Activated CD4-positive, alpha-beta T cell treated with anti-CD3 and anti-CD28 coated beads for 36 hours (primary cell): ENCODE results near the gene ITGBL1. TPM values are rescaled to one million over a fixed set of nuclear protein-coding genes. Genes with fewer than 3 reads are reported as not detected.

Experiments used
- ATAC-seq: fragments of 200-7000 bp; cut with Tn5 transposase; one replicate; pipeline ENCODE4 v1.10.0; 2021; ENCODE audit warnings: mild to moderate bottlenecking, moderate library complexity
- CTCF ChIA-PET: fragments of 350-600 bp; sonication (Branson Sonifier 250); formaldehyde crosslinking; loops from one replicate; lab custom pipeline; 2021; ENCODE audit warnings: antibody characterized with exemption; lab: Charles Lee
- POLR2A ChIA-PET: fragments of 350-600 bp; sonication (Branson Sonifier 250); formaldehyde crosslinking; loops from one replicate; lab custom pipeline; 2021; ENCODE audit warnings: antibody characterized with exemption, inconsistent platforms; lab: Charles Lee
- DNase-seq: peaks from one replicate; pipeline ENCODE4 v3.0.0-alpha.2; 2020
- H3K27ac Mint-ChIP-seq: one replicate; pipeline ENCODE4 v1.8.0; 2021; ENCODE audit warnings: mixed read lengths
- H3K27me3 Mint-ChIP-seq: one replicate; pipeline ENCODE4 v1.8.0; 2021; ENCODE audit warnings: mixed read lengths
- H3K36me3 Mint-ChIP-seq: one replicate; pipeline ENCODE4 v1.8.0; 2021; ENCODE audit warnings: low read depth, mixed read lengths
- H3K4me1 Mint-ChIP-seq: one replicate; pipeline ENCODE4 v1.8.0; 2021; ENCODE audit warnings: mixed read lengths
- H3K4me3 Mint-ChIP-seq: one replicate; pipeline ENCODE4 v1.8.0; 2021; ENCODE audit warnings: mild to moderate bottlenecking, moderate library complexity, mixed read lengths
- H3K9me3 Mint-ChIP-seq: one replicate; pipeline ENCODE4 v1.8.0; 2021; ENCODE audit warnings: low read depth, mixed read lengths
- intact Hi-C, 2 experiments: fragments of 100-400 bp; cut with DNase I in 1 of 2; cut with micrococcal nuclease in 1 of 2; formaldehyde crosslinking; loops; one replicate each; pipeline versions ENCODE4 v1.14.2 to v1.15.1; 2022 to 2024; cut with DNase I, micrococcal nuclease
- total RNA-seq, 2 experiments: library from RNA; stranded (reverse); gene quantifications; one replicate each; pipeline ENCODE4 v1.2.3, GENCODE V29; 2021

Gene ITGBL1
- total RNA-seq, 2 experiments from 2014 or later, result not detected

DNA sequence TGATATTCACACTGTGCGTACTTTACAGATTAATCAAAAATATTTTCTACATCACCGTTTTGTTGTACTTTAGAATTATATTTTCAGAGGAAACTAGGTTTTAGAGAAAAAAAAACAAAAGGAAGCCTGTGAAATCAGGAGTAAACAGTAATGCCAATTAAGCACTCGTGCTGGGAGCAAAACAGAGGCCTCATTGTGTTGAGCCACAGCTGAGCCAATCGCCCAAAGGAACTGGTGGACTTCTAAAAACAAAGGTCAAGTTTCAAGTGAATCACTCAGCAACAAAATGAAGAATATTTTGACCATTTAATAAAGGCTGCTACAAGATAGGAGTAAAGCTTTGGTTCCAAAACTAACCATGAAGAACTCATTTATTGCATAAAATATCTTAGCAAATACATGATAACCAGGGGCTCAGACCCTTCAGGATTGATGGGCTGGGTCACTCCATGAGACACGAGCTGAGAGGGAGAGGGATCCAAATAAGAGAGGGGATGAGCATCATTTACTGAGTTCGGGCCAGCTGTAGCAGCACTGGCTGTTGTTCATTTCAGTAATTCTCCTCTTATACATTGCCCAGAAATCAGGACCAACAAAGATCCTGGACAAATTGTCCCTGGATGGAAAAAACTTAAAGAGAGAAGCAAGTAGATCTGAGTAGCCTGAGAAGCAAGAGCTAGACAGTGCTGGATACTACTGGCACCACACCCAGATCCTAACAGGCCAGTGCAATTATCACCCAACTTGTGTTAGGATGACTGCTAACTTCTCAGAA, 27.9 kb upstream of the ITGBL1 start:
- ATAC-seq, result no peak
- Mint-ChIP-seq H3K9me3 (no peaks in the 10 kb centered on the region), H3K4me1 (no peaks in the 10 kb centered on the region), H3K36me3 (no peaks in the 10 kb centered on the region), H3K27ac (no peak overlapping the region), H3K27me3 (peaks cover 4% of the 10 kb centered on the region), H3K4me3 (no peak overlapping the region)
- no peak for DNase-seq
- POLR2A ChIA-PET, result no interaction called here
- CTCF ChIA-PET, result no interaction called here
- intact Hi-C loops, result no loop called here

DNA sequence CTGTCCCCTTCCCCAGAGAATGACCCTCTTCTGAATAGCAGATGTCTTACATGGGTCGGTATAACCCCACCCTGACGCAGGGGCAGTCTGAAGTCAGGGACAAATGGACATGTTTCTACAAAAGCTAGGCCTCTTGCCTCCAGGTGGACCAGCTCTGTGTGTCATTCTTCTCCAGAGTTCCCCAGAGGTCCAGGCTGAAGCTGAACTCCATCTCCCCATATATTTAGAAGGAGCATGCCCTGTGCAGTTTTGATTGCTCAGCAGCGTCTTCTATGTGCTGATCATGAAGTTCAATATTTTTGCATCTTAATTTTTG, 27.4 kb upstream of the ITGBL1 start:
- H3K4me1 Mint-ChIP-seq, result no peaks in the 10 kb centered on the region
- ChIA-PET CTCF (no interaction called here), POLR2A (no interaction called here)
- H3K36me3 Mint-ChIP-seq, result no peaks in the 10 kb centered on the region
- no peak overlapping the region for H3K4me3 Mint-ChIP-seq
- H3K27ac Mint-ChIP-seq, result no peak overlapping the region
- no peak for DNase-seq
- H3K9me3 Mint-ChIP-seq, result no peaks in the 10 kb centered on the region
- intact Hi-C loops, result no loop called here
- peaks cover 5% of the 10 kb centered on the region for H3K27me3 Mint-ChIP-seq
- ATAC-seq, result no peak

DNA sequence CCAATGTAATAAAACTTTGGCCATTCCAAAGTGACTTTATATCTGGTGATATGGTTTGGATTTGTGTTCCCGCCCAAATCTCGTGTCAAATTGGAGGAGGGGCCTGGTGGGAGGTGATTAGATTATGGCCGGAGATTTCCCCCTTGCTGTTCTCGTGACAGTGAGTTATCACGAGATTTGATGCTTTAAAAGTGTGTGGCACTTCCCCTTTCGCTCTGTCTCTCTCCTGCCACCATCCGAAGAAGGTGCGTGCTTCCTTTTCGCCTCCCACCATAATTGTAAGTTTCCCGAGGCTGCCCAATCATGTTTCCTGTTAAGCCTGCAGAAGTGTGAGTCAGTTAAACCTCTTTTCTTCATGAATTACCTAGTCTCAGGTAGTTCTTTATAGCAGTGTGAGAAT, 26.9 kb upstream of the ITGBL1 start:
- ChIA-PET CTCF (no interaction called here), POLR2A (no interaction called here)
- intact Hi-C loops, result no loop called here
- Mint-ChIP-seq H3K4me3 (no peak overlapping the region), H3K36me3 (no peaks in the 10 kb centered on the region), H3K9me3 (no peaks in the 10 kb centered on the region), H3K4me1 (no peaks in the 10 kb centered on the region), H3K27ac (no peak overlapping the region), H3K27me3 (peaks cover 5% of the 10 kb centered on the region)
- DNase-seq (no peak), ATAC-seq (no peak)

DNA sequence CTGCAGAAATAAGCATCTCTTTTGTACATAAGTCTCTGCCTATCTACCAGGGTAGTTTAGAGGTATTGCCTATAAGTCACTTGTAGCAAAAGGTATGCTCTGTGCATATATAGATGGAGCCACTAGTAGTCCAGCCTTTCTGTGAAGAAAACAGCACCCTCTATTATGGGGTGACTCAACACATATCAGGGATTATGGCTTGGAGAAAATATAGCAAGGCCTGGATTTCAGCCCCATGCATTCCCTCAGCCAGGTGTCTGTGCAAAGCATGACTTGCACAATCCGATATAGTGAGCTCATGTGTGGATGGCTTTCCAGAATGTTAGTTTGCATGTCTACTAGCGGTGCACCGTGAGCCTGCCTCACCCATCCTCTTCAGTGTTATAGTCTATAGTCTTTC, 22.7 kb upstream of the ITGBL1 start:
- H3K27me3 Mint-ChIP-seq, result peaks cover 9% of the 10 kb centered on the region
- H3K9me3 Mint-ChIP-seq, result no peaks in the 10 kb centered on the region
- no peak for DNase-seq
- intact Hi-C loops, result no loop called here
- H3K36me3 Mint-ChIP-seq, result no peaks in the 10 kb centered on the region
- H3K4me1 Mint-ChIP-seq, result no peaks in the 10 kb centered on the region
- ChIA-PET CTCF (no interaction called here), POLR2A (no interaction called here)
- H3K4me3 Mint-ChIP-seq, result no peak overlapping the region
- no peak for ATAC-seq
- H3K27ac Mint-ChIP-seq, result no peak overlapping the region

DNA sequence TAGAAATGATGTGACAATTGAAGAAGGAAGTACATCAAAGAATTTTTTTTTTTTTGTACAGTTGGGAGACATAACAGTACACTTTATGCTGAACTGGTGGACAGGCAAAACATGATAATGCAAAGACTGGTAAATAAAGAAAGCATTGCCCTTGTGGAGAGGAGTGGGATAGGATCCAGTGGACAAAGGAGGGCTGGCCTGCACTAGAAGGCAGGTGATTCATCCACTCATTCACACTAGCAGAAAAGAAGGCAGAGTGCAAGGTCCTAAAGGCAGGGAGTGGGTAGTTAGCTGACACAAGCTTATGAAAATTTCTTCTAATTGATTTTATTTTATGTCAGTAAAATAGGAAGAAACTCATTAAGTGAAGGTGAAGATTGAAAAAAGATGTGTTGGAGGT, 18.6 kb upstream of the ITGBL1 start:
- H3K4me3 Mint-ChIP-seq, result no peak overlapping the region
- POLR2A ChIA-PET, result no interaction called here
- H3K27me3 Mint-ChIP-seq, result peaks cover 9% of the 10 kb centered on the region
- H3K36me3 Mint-ChIP-seq, result no peaks in the 10 kb centered on the region
- CTCF ChIA-PET, result interaction anchor here (0.7 kb wide), 1 partner anchor 289 kb away, joined by 3 read pairs; no protein-coding TSS in a partner anchor
- intact Hi-C loops, result no loop called here
- no peak overlapping the region for H3K27ac Mint-ChIP-seq
- ATAC-seq (no peak), DNase-seq (no peak)
- no peaks in the 10 kb centered on the region for H3K4me1 Mint-ChIP-seq
- no peaks in the 10 kb centered on the region for H3K9me3 Mint-ChIP-seq

DNA sequence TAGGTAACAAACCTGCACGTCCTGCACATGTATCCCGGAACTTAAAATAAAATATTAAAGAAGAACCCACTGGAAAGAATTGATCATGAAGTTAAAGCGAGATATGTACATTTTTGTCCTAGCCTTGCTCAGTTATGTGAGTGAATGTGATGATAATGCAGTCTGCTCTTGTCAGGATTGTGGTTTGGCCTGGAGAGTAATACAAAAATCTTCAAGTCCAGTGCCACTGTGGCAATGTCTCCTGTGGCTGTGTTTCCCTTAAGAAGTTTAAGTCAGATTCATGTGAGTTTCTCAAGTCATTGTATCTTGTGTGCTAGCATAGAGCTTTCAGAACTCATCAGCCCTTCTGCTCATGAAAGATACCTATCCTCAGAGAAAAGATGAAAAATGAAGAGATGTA, 18.0 kb upstream of the ITGBL1 start:
- no peaks in the 10 kb centered on the region for H3K36me3 Mint-ChIP-seq
- no peak overlapping the region for H3K27ac Mint-ChIP-seq
- no peak overlapping the region for H3K4me3 Mint-ChIP-seq
- H3K4me1 Mint-ChIP-seq, result no peaks in the 10 kb centered on the region
- intact Hi-C loops, result no loop called here
- no peaks in the 10 kb centered on the region for H3K9me3 Mint-ChIP-seq
- H3K27me3 Mint-ChIP-seq, result peaks cover 7% of the 10 kb centered on the region
- CTCF ChIA-PET, result no interaction called here
- POLR2A ChIA-PET, result no interaction called here
- no peak for DNase-seq
- ATAC-seq, result no peak

DNA sequence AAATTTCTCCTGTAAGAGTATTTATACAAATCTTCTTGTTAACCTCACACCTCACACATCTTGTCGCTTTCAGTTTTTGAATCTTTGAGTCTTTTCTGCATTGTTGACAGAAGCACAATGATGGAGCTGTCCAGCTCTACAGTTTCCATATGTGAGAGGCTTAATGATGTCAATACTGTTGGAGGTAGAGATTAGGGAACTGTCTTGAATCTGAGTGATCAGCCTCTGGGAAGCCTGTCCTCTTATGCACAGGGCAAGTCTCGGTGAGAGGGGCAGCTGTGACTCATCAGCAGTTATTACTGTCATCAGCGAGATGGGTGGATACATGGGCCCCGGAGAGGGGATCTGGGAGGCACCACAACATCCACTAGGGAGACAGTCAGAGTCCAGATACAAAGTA, 4.6 kb upstream of the ITGBL1 start:
- no peak for ATAC-seq
- ChIA-PET CTCF (no interaction called here), POLR2A (no interaction called here)
- H3K4me3 Mint-ChIP-seq, result no peak overlapping the region
- DNase-seq, result no peak
- intact Hi-C loops, result no loop called here
- H3K27ac Mint-ChIP-seq, result no peak overlapping the region
- peaks cover 6% of the 10 kb centered on the region for H3K27me3 Mint-ChIP-seq
- no peaks in the 10 kb centered on the region for H3K9me3 Mint-ChIP-seq
- H3K4me1 Mint-ChIP-seq, result no peaks in the 10 kb centered on the region
- H3K36me3 Mint-ChIP-seq, result no peaks in the 10 kb centered on the region

DNA sequence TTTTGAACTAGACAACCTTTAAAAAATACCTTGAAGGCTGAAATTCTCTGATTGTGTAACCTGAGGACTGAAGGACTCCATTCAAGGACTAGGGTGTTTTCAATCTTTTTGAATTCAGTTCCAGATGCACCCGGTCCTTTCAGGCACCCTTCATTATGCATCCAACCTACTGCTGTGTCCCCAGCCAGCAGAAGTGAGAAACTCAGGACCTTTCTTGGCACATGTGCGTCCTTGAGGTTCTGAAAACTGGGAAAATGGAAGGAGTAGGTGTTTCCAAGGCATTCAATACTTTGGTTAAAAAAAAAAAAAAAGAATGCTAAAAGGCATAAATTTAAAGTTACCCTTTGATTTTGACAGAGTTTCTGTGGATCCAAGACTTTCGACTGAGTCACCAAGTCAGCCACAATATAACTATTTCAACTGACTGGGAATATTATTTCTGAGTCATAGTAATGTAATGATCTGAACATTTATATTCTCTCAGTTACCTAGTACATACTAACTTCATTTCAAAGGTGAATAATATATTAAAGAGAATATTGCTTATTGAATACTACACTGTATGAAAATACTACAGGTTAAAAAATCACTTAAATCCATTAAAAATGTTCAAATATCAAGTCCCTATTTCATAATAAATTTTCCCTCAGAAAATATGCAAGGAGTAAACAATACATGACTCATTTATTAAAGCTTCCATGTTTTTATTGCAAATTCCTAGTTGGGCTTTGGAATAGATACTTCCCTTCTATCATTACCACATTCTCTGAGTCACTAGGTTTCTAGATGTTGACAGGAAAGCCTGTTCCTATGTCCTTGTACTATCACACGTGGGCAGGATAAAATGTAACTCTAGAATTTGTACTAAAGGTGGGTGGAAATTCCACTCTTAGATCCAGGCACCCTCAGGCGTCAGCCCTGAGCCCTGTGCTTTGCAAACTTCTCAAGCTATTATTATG, 2.4 kb upstream of the ITGBL1 start:
- no peak overlapping the region for H3K4me3 Mint-ChIP-seq
- no peaks in the 10 kb centered on the region for H3K36me3 Mint-ChIP-seq

DNA sequence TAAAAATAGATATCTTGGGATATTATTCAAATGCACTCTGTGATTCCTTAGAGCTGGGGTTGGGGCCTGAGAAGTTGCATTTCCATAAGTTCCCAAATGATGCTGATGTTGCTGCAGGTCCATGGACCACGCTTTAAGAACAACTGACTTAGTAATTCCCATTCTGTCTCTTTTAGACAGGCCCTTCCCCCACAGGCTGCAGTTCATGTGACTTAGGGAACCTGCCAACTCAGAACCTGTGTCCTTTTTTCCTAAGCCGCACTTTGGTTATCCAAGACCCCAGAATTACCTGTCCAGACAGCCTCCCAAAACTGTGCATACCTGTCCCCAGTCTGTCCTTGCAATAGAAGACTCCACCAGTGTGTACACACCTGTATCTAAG, 1.7 kb upstream of the ITGBL1 start:
- no peak overlapping the region for H3K4me3 Mint-ChIP-seq
- H3K27me3 Mint-ChIP-seq, result peaks cover 18% of the 10 kb centered on the region
- ATAC-seq (no peak), DNase-seq (no peak)
- intact Hi-C loops, result no loop called here
- no peaks in the 10 kb centered on the region for H3K36me3 Mint-ChIP-seq
- POLR2A ChIA-PET, result no interaction called here
- no peaks in the 10 kb centered on the region for H3K9me3 Mint-ChIP-seq
- no peaks in the 10 kb centered on the region for H3K4me1 Mint-ChIP-seq
- no peak overlapping the region for H3K27ac Mint-ChIP-seq
- CTCF ChIA-PET, result no interaction called here

More for the DNA sequence above, 2.4 kb upstream of the ITGBL1 start:
- no peak overlapping the region for H3K27ac Mint-ChIP-seq
- no peak for DNase-seq
- intact Hi-C loops, result no loop called here
- CTCF ChIA-PET, result no interaction called here
- no peaks in the 10 kb centered on the region for H3K4me1 Mint-ChIP-seq
- H3K27me3 Mint-ChIP-seq, result peaks cover 17% of the 10 kb centered on the region
- no peak for ATAC-seq
- POLR2A ChIA-PET, result no interaction called here
- no peaks in the 10 kb centered on the region for H3K9me3 Mint-ChIP-seq

DNA sequence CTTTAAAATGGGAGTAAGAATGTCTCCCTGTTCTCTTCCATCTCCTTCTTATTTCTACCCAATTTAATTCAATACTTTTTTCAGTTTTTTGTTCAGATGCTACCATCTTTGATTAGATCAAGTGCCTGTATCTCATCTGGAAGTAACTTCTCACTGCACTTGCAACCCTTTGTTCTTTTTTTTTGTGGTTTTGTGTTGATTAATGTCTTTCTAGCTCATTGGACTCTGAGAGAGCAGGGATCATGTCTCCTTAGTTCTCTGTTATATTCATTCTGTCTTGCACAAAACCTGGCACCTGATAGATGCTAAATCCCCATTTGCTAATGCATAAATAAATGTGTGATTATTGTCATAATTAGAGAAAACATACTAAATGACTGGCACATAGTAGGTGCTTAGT, 834 bp upstream of the ITGBL1 start:
- no peaks in the 10 kb centered on the region for H3K4me1 Mint-ChIP-seq
- H3K4me3 Mint-ChIP-seq, result no peak overlapping the region
- peaks cover 18% of the 10 kb centered on the region for H3K27me3 Mint-ChIP-seq
- ChIA-PET POLR2A (no interaction called here), CTCF (interaction anchor here (0.7 kb wide), 1 partner anchor 24 kb away, joined by 3 read pairs; no protein-coding TSS in a partner anchor)
- no peak overlapping the region for H3K27ac Mint-ChIP-seq
- intact Hi-C loops, result no loop called here
- ATAC-seq (no peak), DNase-seq (no peak)
- no peaks in the 10 kb centered on the region for H3K9me3 Mint-ChIP-seq
- H3K36me3 Mint-ChIP-seq, result no peaks in the 10 kb centered on the region

DNA sequence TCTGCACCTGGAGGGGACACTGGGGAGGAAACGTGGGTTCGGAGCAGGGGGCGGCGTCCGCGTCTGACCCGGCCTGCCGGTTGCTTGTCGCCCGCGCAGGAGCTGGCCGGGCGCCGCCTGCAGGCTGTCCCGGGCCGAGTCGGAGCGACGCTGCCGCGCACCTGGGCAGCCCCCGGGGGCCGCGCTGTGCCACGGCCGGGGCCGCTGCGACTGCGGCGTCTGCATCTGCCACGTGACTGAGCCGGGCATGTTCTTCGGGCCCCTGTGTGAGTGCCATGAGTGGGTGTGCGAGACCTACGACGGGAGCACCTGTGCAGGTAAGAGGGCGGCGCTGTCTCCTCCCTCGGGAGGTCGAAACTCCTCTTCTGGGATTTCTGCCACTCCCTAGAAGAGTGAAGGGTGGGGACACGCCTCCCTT, 1.3 kb downstream of the ITGBL1 start:
- H3K4me3 Mint-ChIP-seq, result no peak overlapping the region
- peak; percentile 4 for DNase-seq
- CTCF ChIA-PET, result no interaction called here
- POLR2A ChIA-PET, result no interaction called here
- no peaks in the 10 kb centered on the region for H3K9me3 Mint-ChIP-seq
- peaks cover 18% of the 10 kb centered on the region for H3K27me3 Mint-ChIP-seq
- no peaks in the 10 kb centered on the region for H3K36me3 Mint-ChIP-seq
- no peak for ATAC-seq
- intact Hi-C loops, result no loop called here
- no peak overlapping the region for H3K27ac Mint-ChIP-seq
- H3K4me1 Mint-ChIP-seq, result no peaks in the 10 kb centered on the region

DNA sequence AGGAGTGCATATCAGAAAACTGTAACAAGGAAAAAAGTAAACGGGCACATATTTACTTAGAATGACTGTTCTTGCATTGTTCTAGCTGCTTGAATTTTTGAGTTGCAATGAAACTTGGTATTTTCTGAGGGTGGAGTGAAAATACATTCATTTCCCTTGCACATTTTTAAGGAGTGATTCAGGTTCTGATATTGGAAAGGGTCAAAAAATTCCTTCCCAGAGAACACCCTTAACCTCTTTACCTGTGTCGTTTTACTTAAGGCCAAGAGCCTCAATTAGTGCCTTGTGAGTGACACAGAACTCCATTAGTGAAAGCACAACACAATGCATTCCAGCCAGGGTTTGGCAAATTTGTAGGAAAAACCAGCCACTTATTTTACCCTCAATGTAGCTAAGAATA, 2.3 kb downstream of the ITGBL1 start:
- CTCF ChIA-PET, result no interaction called here
- intact Hi-C loops, result no loop called here
- Mint-ChIP-seq H3K27me3 (peaks cover 18% of the 10 kb centered on the region), H3K4me3 (no peak overlapping the region), H3K9me3 (no peaks in the 10 kb centered on the region), H3K36me3 (no peaks in the 10 kb centered on the region), H3K4me1 (no peaks in the 10 kb centered on the region), H3K27ac (no peak overlapping the region)
- no peak for DNase-seq
- POLR2A ChIA-PET, result no interaction called here
- ATAC-seq, result no peak
